Measurements from ENCODE around the gene CNTNAP2.

- TF ChIP-seq EZH2 (IDR thresholded peaks at IDR 0.05; ENCODE audit: insufficient read depth, poor library complexity, severe bottlenecking), result no peak
- no peak for TF ChIP-seq EZH2phosphoT487 (IDR thresholded peaks at IDR 0.05; ENCODE audit: insufficient read depth, low read depth)
Measured at GRCh38 chr7:148347981-148348380, 2231.4 kb downstream of the CNTNAP2 start.

Data from GM23248 (cell line).